GM12873 (cell line): ENCODE measurements around the gene SS18.
A peak's percentile ranks its signal among the peaks of the same experiment; 100 is the strongest.

Source experiments
- TF ChIP-seq, protein P1 (sequence below): IDR thresholded peaks from 2 replicates; pipeline ENCODE4 v1.5.1; 2012; ENCODE audit warnings: low read depth, mild to moderate bottlenecking, moderate library complexity, low read length, control low read depth; ENCODE audit not compliant: insufficient read depth; ENCODE audit errors: missing control alignments

Gene SS18

DNA sequence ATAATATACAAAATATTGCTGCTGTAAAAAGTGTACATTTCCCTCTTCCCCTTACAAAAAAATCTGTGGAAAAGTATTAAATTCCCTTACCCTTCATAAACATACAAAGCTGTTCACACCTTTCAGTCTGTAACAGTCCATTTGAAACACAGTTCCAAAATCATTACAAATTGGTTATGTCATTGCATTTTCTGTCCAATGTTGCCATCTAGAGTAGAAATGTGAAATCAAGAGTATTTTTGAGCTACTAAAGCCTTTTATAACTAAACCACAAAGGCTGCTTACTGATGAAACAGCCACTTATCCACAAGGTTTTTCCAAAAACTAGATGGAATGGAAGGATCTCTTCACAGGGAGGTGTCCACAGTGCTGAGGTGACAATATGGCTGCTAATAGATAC lies 72.5 kb downstream of the SS18 start:
- TF ChIP-seq, protein P1, sequence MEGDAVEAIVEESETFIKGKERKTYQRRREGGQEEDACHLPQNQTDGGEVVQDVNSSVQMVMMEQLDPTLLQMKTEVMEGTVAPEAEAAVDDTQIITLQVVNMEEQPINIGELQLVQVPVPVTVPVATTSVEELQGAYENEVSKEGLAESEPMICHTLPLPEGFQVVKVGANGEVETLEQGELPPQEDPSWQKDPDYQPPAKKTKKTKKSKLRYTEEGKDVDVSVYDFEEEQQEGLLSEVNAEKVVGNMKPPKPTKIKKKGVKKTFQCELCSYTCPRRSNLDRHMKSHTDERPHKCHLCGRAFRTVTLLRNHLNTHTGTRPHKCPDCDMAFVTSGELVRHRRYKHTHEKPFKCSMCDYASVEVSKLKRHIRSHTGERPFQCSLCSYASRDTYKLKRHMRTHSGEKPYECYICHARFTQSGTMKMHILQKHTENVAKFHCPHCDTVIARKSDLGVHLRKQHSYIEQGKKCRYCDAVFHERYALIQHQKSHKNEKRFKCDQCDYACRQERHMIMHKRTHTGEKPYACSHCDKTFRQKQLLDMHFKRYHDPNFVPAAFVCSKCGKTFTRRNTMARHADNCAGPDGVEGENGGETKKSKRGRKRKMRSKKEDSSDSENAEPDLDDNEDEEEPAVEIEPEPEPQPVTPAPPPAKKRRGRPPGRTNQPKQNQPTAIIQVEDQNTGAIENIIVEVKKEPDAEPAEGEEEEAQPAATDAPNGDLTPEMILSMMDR = peak; percentile 5

DNA sequence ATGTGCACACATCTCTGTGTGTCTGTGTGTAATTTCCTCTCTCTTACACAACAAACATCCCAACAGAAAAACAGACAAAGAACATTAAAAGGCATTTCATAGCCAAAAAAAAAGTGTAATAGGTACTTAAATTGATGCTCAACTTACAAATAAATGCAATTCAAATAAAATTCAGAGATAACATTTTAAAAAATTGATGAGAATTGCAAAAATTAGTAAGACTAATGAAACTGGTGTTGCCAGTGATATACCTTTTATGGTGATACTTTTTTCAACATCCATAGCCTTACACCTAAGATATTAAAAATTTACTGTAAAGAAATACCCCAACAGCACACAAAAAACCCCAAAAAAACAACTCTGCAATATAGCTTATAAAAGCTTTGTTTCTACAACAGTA lies 76.0 kb downstream of the SS18 start:
- TF ChIP-seq, protein P1 = no peak

DNA sequence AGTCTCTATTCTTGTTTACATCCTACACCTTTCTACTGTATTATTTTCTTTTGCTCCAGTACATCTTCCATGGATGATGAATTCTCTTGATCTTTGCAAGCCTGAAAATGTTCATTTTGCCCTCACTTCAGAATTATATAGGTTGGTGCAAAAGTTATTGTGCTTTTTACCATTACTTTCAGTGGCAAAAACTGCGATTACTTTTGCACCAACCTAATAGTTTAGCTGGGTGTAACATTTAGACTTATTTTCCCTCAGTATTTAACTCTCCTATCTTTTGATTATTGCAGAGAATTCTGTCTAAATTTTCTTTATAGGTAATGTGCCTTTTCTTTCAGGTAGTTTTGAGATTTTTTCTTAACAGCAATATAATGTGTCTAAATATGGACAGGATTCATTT lies 81.8 kb downstream of the SS18 start:
- TF ChIP-seq, protein P1 = no peak

DNA sequence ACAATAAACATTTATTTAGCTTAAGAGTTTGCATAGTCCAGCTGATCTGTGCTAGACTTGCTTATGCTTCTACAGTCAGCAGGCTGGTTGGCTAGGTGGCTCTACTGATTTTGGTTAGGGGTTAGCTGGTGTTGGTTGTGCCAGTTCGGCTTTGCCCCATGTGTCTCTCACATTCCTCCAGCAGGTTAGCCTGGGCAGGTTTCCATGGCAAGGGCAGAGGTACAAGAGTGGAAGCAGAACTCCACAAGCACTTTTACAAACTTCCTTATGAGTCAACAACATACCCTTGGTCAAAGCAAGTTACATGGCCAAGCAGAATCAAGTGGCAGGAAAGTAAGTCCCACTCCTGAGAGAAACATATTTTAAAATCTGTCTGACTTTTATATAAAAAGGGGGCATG lies 82.3 kb downstream of the SS18 start:
- TF ChIP-seq, protein P1 = no peak

DNA sequence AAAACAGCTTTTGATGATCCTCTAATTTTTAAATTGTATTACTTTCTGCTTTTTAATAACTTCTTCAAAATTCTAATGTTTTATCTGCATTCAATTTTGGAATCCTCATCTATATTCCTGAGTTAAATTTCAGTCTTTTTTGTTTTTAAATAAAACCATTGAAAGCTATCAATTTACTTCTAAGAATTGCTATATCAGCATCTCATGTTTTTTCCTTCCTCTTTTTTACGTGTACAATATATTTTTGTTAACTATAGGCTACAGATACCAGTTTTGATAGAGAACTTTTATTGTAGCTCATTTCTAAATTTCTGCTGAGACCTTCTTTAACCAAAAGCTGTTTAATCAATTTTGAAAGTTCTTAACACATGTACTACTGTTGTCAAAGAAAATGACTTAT lies 84.5 kb downstream of the SS18 start:
- TF ChIP-seq, protein P1 = no peak

DNA sequence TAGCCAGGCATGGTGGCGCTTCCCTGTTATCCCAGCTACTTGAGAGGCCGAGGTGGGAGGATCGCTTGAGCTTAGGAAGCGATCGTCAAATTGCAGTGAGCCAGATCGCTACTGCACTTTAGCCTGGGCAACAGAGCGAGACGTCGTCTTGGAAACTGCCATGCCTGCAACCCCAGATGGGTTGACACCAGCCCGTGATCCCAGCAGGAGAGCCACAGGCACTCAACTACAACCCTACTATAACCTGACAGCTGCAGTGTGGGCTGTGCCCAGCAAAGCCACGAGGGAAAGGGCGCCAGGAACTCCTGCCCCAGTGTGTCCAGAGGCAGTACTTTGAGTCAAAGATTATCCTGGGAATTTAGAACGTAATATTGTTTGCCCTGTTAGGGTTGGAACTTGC lies 85.6 kb downstream of the SS18 start:
- TF ChIP-seq, protein P1 = no peak

DNA sequence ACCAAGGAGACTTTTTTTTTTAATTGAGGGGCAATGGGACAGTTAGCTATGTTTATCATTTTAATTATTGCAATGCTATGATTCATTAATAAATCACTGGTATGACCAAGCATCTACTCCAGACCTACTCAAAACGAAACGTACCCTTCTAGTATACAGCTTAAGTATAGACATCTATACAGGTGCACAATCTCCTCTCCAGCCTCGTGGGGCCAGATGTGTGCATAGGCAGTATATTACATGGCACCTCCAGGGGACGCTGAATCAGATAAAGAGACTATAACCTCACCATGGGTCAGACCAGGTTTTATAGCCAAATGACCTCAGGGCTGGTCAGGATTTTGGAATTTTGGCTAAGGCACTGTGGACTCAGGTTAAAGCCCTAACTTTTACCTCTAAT lies 86.6 kb downstream of the SS18 start:
- TF ChIP-seq, protein P1 = no peak
